ENCODE measurements around the gene IL22.

DNA sequence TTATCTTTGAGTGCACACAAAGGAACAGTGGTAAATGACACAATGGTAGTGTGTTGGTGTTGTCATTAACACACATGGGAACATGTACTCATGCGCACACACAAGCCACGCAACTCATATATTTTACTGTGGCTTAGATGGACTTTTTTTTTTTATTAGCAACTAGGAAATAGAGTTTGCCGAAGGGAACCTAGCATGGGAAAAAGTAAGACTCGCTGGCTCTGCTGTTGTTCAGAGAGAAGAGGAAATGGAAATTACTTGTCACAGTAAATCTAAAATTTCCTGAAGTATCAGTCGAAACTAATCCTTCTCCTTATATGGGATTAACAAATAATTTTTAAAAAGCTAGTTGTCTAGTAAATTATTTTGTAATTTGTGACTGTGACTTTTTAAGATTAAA lies 33.7 kb upstream of the IL22 start:
- TF ChIP-seq, protein P1, sequence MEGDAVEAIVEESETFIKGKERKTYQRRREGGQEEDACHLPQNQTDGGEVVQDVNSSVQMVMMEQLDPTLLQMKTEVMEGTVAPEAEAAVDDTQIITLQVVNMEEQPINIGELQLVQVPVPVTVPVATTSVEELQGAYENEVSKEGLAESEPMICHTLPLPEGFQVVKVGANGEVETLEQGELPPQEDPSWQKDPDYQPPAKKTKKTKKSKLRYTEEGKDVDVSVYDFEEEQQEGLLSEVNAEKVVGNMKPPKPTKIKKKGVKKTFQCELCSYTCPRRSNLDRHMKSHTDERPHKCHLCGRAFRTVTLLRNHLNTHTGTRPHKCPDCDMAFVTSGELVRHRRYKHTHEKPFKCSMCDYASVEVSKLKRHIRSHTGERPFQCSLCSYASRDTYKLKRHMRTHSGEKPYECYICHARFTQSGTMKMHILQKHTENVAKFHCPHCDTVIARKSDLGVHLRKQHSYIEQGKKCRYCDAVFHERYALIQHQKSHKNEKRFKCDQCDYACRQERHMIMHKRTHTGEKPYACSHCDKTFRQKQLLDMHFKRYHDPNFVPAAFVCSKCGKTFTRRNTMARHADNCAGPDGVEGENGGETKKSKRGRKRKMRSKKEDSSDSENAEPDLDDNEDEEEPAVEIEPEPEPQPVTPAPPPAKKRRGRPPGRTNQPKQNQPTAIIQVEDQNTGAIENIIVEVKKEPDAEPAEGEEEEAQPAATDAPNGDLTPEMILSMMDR (IDR thresholded peaks at IDR 0.05), result no peak
- no peak for TF ChIP-seq POLR2AphosphoS5 (IDR thresholded peaks at IDR 0.05)
- TF ChIP-seq POLR2A (IDR thresholded peaks at IDR 0.05), result no peak
- TF ChIP-seq EP300 (IDR thresholded peaks at IDR 0.05), result no peak
